ENCODE results near the gene CFAP251.

GRCh38 chr12:121888083-121888477 is 30.3 kb upstream of the CFAP251 start:
- TF ChIP-seq CTCF (optimal IDR thresholded peaks at IDR 0.05 in 1 of 3, IDR thresholded peaks at IDR 0.05 in 1 of 3, conservative IDR thresholded peaks at IDR 0.05 in 1 of 3; ENCODE audit: extremely low read depth in 1 of 3, insufficient read depth in 2 of 3, low read length in 3 of 3) (no peak), EZH2 (IDR thresholded peaks at IDR 0.05; ENCODE audit: low read length) (no peak)
